ENCODE measurements around the gene N4BP2.

The N4BP2 gene

DNA sequence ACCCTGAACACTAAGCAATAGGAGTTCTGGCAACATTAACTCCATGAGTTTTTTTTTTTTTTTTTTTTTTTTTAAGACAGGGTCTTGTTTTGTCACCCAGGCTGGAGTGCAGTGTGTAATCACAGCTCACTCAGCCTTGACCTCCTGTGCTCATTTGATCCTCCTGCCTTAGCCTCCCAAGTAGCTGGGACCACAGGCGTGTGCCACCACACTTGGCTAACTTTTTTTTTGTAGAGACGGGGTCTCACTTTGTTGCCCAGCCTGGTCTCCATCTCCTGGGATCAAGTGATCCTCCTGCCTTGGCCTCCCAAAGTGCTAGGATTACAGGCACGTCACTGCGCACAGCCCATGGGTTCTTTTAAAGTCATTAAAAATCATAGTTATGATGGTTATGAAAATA, 145.2 kb downstream of the N4BP2 start:
- TF ChIP-seq, protein P1, sequence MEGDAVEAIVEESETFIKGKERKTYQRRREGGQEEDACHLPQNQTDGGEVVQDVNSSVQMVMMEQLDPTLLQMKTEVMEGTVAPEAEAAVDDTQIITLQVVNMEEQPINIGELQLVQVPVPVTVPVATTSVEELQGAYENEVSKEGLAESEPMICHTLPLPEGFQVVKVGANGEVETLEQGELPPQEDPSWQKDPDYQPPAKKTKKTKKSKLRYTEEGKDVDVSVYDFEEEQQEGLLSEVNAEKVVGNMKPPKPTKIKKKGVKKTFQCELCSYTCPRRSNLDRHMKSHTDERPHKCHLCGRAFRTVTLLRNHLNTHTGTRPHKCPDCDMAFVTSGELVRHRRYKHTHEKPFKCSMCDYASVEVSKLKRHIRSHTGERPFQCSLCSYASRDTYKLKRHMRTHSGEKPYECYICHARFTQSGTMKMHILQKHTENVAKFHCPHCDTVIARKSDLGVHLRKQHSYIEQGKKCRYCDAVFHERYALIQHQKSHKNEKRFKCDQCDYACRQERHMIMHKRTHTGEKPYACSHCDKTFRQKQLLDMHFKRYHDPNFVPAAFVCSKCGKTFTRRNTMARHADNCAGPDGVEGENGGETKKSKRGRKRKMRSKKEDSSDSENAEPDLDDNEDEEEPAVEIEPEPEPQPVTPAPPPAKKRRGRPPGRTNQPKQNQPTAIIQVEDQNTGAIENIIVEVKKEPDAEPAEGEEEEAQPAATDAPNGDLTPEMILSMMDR (IDR thresholded peaks at IDR 0.05; ENCODE audit: insufficient read depth, missing control alignments), result no peak
- FAIRE-seq (no peak), DNase-seq (ENCODE audit: insufficient read length, low spot score) (no peak)

DNA sequence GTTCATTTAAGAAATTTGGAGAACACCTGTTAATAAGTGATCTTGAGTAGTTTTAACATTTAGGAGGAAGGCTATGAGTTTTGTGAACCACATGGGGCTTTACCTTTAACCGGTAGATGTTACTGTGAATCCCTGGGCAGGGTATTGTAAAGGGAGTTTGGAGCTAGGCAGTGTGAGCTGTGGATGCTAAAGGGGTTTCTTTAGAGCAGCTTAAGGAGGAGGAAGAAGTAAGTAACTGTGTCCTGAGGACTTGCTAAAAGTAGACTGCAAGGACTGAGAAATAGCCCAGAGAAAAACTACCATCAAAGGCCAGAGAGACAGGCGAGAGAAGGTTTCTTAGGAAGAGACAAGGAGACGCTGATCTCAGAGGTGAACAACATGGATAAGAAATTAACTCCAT, 145.8 kb downstream of the N4BP2 start:
- TF ChIP-seq, protein P1 (IDR thresholded peaks at IDR 0.05; ENCODE audit: insufficient read depth, missing control alignments), result no peak
- FAIRE-seq (no peak), DNase-seq (ENCODE audit: insufficient read length, low spot score) (no peak)

DNA sequence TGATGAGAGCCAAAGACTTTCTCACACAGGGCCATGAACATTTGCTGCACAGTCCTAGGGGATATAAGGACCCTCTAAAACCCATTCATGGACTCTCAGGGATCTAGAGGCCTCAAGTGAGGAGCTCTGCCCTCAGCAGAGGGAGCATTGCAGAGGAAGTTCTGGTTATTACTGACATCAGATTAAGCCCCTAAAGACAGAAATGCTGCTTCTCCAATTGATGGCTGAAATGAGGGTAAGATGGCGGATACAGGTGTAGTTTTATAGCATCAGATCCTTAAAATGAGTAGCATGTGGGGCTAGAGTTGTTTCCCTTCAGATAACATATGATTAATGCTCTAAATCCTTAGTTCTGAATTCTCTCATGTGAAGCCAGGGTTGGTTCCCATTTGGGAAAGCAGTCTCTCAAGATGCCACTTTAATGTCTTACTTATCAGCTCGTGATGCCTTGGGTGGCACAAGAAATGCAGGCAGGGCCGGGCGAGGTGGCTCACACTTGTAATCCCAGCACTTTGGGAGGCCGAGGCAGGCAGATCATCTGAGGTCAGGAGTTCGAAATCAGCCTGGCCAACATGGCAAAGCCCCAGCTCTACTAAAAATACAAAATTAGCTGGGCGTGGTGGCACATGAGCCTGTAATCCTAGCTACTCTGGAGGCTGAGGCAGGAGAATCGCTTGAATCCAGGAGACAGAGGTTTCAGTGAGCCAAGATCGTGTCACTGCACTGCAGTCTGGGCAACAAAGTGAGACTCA, 148.0 kb downstream of the N4BP2 start:
- TF ChIP-seq, protein P1 (IDR thresholded peaks at IDR 0.05; ENCODE audit: insufficient read depth, missing control alignments), result no peak
- DNase-seq (ENCODE audit: insufficient read length, low spot score) (no peak), FAIRE-seq (no peak)

DNA sequence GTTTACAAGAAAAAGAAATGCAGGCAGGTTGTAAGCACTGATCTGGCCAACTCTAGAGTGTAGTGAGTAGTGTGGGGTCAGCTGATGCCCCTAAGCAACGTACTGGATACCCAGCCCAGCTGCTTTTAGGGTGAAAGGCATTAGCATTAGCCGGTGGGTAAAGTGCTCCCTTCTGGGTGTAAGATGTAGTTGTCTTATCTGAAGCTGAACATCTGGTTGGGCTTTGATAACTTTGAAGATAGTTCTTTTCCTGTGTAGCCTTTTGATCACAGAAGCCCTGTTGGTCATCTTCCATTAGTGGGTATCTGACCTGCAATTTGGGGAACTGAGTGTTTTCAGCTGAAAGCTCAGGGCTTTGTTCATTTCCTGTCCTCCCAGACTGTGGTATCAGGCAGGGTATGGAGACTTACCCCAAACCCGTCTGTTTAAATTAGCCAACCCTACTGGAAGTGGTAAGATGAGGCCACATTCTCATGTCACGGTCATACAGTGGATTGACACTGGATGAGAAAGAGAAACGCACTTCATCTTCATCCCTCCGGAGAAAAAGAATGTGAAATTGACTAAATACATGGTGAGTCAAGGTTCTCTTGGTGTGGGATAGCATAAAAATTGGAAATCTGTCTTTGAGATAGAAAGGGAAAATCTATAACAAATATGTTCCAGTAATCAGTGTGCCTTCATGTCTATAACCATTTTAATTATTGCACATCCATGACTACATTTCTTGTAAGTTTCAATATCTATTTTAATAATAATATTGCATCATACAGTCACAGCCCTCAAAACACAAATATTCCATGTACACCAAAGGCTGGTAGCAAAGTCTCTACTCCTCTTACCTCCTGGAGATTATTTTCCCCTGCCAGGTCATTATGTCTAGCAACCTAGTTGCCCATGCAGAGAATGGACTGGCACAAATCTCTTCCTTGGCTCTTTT, 148.9 kb downstream of the N4BP2 start:
- DNase-seq (ENCODE audit: insufficient read length, low spot score) (no peak), FAIRE-seq (no peak)
- TF ChIP-seq, protein P1 (IDR thresholded peaks at IDR 0.05; ENCODE audit: insufficient read depth, missing control alignments), result no peak

DNA sequence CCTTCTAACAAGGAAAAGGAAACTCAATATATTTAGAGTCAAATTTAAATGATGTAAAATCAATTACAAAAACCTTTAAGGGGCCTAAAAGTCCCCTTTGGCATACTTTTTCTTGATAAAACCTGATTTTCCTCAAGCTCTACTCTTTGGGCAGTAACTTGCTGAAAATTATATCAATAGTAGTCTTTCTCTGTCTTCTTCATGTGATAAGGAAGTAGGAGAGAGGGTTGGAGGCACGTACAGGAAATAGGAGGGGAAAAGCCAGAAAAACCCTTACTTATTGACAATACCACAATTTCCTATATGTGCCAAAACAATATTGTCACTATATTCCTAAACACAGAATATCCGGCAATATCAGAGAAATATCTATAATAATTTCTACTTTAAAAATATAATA, 149.8 kb downstream of the N4BP2 start:
- DNase-seq (ENCODE audit: insufficient read length, low spot score) (no peak), FAIRE-seq (no peak)
- TF ChIP-seq, protein P1 (IDR thresholded peaks at IDR 0.05; ENCODE audit: insufficient read depth, missing control alignments), result no peak

All from D721Med (cell line).